Measurements from ENCODE around the gene CDYL2. TPM values are rescaled to one million over a fixed set of nuclear protein-coding genes. Genes with fewer than 3 reads are reported as not detected.

CDYL2 gene
- total and polyA plus RNA-seq, 4 donors = 0.84 to 4.1 (median 2.3) TPM

- TF ChIP-seq REST (IDR thresholded peaks at IDR 0.05) = no peak
These were observed 120.1 kb downstream of the CDYL2 start (continued) for GRCh38 chr16:80684136-80684765.

GRCh38 chr16:80683646-80684045, 120.8 kb downstream of the CDYL2 start:
- WGBS = 98% methylated on average over 3 of the region's 3 CpGs
- Histone ChIP-seq H3K4me3 (ENCODE audit: low read depth in 1 of 3, low read length in 3 of 3) (no peak overlapping the region), H3K9ac (ENCODE audit: low read depth in 1 of 2, low read length in 2 of 2) (no peak overlapping the region), H3K27me3 (ENCODE audit: control insufficient read depth in 4 of 4, insufficient read depth in 4 of 4, low read length in 3 of 4) (no peaks in the 10 kb centered on the region), H3K9me3 (ENCODE audit: control insufficient read depth in 4 of 4, low read length in 3 of 4) (no peaks in the 10 kb centered on the region), H3K36me3 (ENCODE audit: control insufficient read depth in 4 of 4, insufficient read depth in 3 of 4, low read depth in 1 of 4, low read length in 3 of 4) (no peaks in the 10 kb centered on the region), H3K27ac (ENCODE audit: low read depth in 1 of 2, low read length in 2 of 2) (no peak overlapping the region), H3K4me1 (ENCODE audit: control insufficient read depth in 4 of 4, insufficient read depth in 4 of 4, low read length in 3 of 4) (no peaks in the 10 kb centered on the region)
- TF ChIP-seq TAF1 (conservative IDR thresholded peaks at IDR 0.05) (no peak), JUND (IDR thresholded peaks at IDR 0.05) (no peak), SP1 (IDR thresholded peaks at IDR 0.05) (no peak), FOXA1 (IDR thresholded peaks at IDR 0.05) (no peak), YY1 (IDR thresholded peaks at IDR 0.05) (no peak), NR2F2 (IDR thresholded peaks at IDR 0.05) (no peak)
- DNase-seq (ENCODE audit: low spot score) = no peak

- Histone ChIP-seq H3K4me1 (ENCODE audit: control insufficient read depth in 4 of 4, insufficient read depth in 4 of 4, low read length in 3 of 4) (no peaks in the 10 kb centered on the region), H3K9ac (ENCODE audit: low read depth in 1 of 2, low read length in 2 of 2) (no peak overlapping the region), H3K4me3 (ENCODE audit: low read depth in 1 of 3, low read length in 3 of 3) (no peak overlapping the region), H3K36me3 (ENCODE audit: control insufficient read depth in 4 of 4, insufficient read depth in 3 of 4, low read depth in 1 of 4, low read length in 3 of 4) (no peaks in the 10 kb centered on the region), H3K27ac (ENCODE audit: low read depth in 1 of 2, low read length in 2 of 2) (no peak overlapping the region), H3K9me3 (ENCODE audit: control insufficient read depth in 4 of 4, low read length in 3 of 4) (no peaks in the 10 kb centered on the region), H3K27me3 (ENCODE audit: control insufficient read depth in 4 of 4, insufficient read depth in 4 of 4, low read length in 3 of 4) (no peaks in the 10 kb centered on the region)
- TF ChIP-seq HNF4G (IDR thresholded peaks at IDR 0.05) = no peak
- WGBS = 90% methylated on average over 18 of the region's 18 CpGs
- no peak for DNase-seq (ENCODE audit: low spot score)
These were observed 121.9 kb downstream of the CDYL2 start for GRCh38 chr16:80682421-80683070.

- TF ChIP-seq NR2F2 (IDR thresholded peaks at IDR 0.05) = no peak
- TF ChIP-seq HNF4G (IDR thresholded peaks at IDR 0.05) = no peak
- TF ChIP-seq TAF1 (conservative IDR thresholded peaks at IDR 0.05) = no peak
- no peaks in the 10 kb centered on the region for H3K36me3 ChIP-seq (ENCODE audit: control insufficient read depth in 4 of 4, insufficient read depth in 3 of 4, low read depth in 1 of 4, low read length in 3 of 4)
- DNase-seq (ENCODE audit: low spot score) = no peak
- no peak overlapping the region for H3K9ac ChIP-seq (ENCODE audit: low read depth in 1 of 2, low read length in 2 of 2)
- H3K9me3 ChIP-seq (ENCODE audit: control insufficient read depth in 4 of 4, low read length in 3 of 4) = no peaks in the 10 kb centered on the region
- no peaks in the 10 kb centered on the region for H3K4me1 ChIP-seq (ENCODE audit: control insufficient read depth in 4 of 4, insufficient read depth in 4 of 4, low read length in 3 of 4)
- 94% methylated on average over 7 of the region's 7 CpGs for WGBS
- H3K4me3 ChIP-seq (ENCODE audit: low read depth in 1 of 3, low read length in 3 of 3) = no peak overlapping the region
- H3K27me3 ChIP-seq (ENCODE audit: control insufficient read depth in 4 of 4, insufficient read depth in 4 of 4, low read length in 3 of 4) = no peaks in the 10 kb centered on the region
- no peak overlapping the region for H3K27ac ChIP-seq (ENCODE audit: low read depth in 1 of 2, low read length in 2 of 2)
These were observed 123.0 kb downstream of the CDYL2 start for GRCh38 chr16:80681436-80681835.

Data from liver (tissue), 9 donors.